OCI-LY7 (cell line): ENCODE measurements around the gene SMCO1. TPM values are rescaled to one million over a fixed set of nuclear protein-coding genes. Genes with fewer than 3 reads are reported as not detected.

Source experiments
- BruUV-seq: library from RNA; stranded (reverse); fragments of 400-500 nt; replicated peaks from 2 replicates; lab custom pipeline; 2021; lab: Mats Ljungman, UMichigan
- CTCF ChIA-PET: fragments of 300-600 bp; sonication (Branson Sonifier 250); formaldehyde crosslinking; loops from one replicate; lab custom pipeline; 2022; ENCODE audit warnings: antibody characterized with exemption; ENCODE audit not compliant: unreplicated experiment; lab: Charles Lee
- POLR2A ChIA-PET: fragments of 300-600 bp; sonication (Branson Sonifier 250); formaldehyde crosslinking; loops from one replicate; lab custom pipeline; 2022; ENCODE audit warnings: antibody characterized with exemption; lab: Charles Lee
- DNase-seq: peaks from one replicate; pipeline ENCODE4 v3.0.0-alpha.2; 2015; ENCODE audit warnings: low spot score
- H2AFZ ChIP-seq: fragments of 200-600 bp; sonication (generic), shearing (Covaris generic); 2 replicates; pipeline ENCODE4 v1.6.1; 2014; ENCODE audit warnings: mild to moderate bottlenecking, antibody characterized with exemption, low read length, moderate library complexity
- H3K27ac ChIP-seq: fragments of 200-600 bp; sonication (generic); 2 replicates; pipeline ENCODE4 v1.5.1; 2014; ENCODE audit warnings: mixed run types, low read depth, mild to moderate bottlenecking, moderate library complexity, low read length, inconsistent platforms; ENCODE audit not compliant: poor library complexity, severe bottlenecking
- H3K36me3 ChIP-seq: fragments of 200-600 bp; sonication (generic); 2 replicates; pipeline ENCODE4 v1.6.1; 2014; ENCODE audit warnings: mild to moderate bottlenecking, antibody characterized with exemption, low read length, moderate library complexity, mixed read lengths; ENCODE audit not compliant: insufficient read depth
- H3K4me1 ChIP-seq: fragments of 200-600 bp; sonication (generic); 2 replicates; pipeline ENCODE4 v1.5.1; 2014; ENCODE audit warnings: mild to moderate bottlenecking, low read length; ENCODE audit not compliant: insufficient read depth, poor library complexity, severe bottlenecking
- H3K4me2 ChIP-seq: fragments of 200-600 bp; sonication (generic); 2 replicates; pipeline ENCODE4 v1.6.1; 2014; ENCODE audit warnings: mild to moderate bottlenecking, low read length
- H3K4me3 ChIP-seq: fragments of 200-600 bp; sonication (generic); 2 replicates; pipeline ENCODE4 v1.5.1; 2014; ENCODE audit warnings: mild to moderate bottlenecking, low read depth, low read length; ENCODE audit not compliant: poor library complexity, severe bottlenecking
- H3K79me2 ChIP-seq: fragments of 200-600 bp; sonication (generic); 2 replicates; pipeline ENCODE4 v1.6.1; 2016; ENCODE audit warnings: low read depth, mild to moderate bottlenecking, low read length, moderate library complexity, mixed read lengths; ENCODE audit not compliant: insufficient read depth
- H3K9me2 ChIP-seq: fragments of 200-600 bp; sonication (generic); 2 replicates; pipeline ENCODE4 v1.6.1; 2016; ENCODE audit warnings: mild to moderate bottlenecking, low read length, mixed read lengths; ENCODE audit not compliant: insufficient read depth
- H3K9me3 ChIP-seq: fragments of 200-600 bp; sonication (generic); 2 replicates; pipeline ENCODE4 v1.6.1; 2014; ENCODE audit warnings: mild to moderate bottlenecking, mixed run types, low read length, mixed read lengths
- H4K20me1 ChIP-seq: fragments of 200-600 bp; sonication (generic); 2 replicates; pipeline ENCODE4 v1.6.1; 2014; ENCODE audit warnings: mild to moderate bottlenecking, antibody characterized with exemption, low read length, moderate library complexity, mixed read lengths; ENCODE audit not compliant: insufficient read depth
- CTCF ChIP-seq: fragments of 200-600 bp; sonication (generic); conservative IDR thresholded peaks from 2 replicates; pipeline ENCODE4 v1.5.1; 2014; ENCODE audit warnings: mild to moderate bottlenecking, antibody characterized with exemption, low read length, moderate library complexity, mixed read lengths
- EZH2phosphoT487 ChIP-seq: fragments of 200-600 bp; sonication (generic); IDR thresholded peaks from 2 replicates; pipeline ENCODE4 v1.6.1; 2018; ENCODE audit warnings: low read depth, borderline replicate concordance, mild to moderate bottlenecking, mixed run types, antibody characterized with exemption, low read length, moderate library complexity, mixed read lengths
- intact Hi-C: fragments of 100-400 bp; cut with micrococcal nuclease; formaldehyde crosslinking; loops from one replicate; pipeline ENCODE4 v1.10.0; 2022; ENCODE audit not compliant: unreplicated experiment
- total RNA-seq, 2 experiments: library from RNA; depleted of rRNA in 1 of 2; stranded (reverse); fragments of >200 nt in 1 of 2; shearing (Covaris generic) in 1 of 2; gene quantifications; 2 replicates each; pipeline ENCODE4 v1.2.3, GENCODE V29; 2014 to 2022

The SMCO1 gene
- total RNA-seq, 2 experiments from 2014 or later, result not detected

DNA sequence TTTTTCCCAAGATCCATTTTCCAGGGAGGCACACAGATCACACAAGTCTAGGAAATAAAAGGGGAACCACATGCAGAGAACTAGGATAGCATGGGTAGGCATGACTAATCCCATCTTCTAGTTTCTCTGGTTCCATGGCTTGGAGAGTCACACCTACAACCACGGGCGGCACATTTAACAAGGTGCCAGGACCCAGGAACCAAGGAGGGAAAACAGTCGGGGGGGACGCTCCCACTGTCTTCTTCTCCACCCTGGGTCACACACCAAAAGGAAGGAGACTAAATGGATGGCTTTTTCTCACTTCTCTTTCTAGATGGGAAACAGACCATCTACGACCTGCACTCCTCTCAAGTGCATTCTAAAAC, 4.6 kb upstream of the SMCO1 start:
- no TSS peak for BruUV-seq
- peak; percentile 46 for DNase-seq

GRCh38 chr3:196518966-196519717, 4.0 kb upstream of the SMCO1 start:
- TF ChIP-seq CTCF (peak; percentile 91), EZH2phosphoT487 (no peak)
- CTCF ChIA-PET, result interaction anchor here (0.5 kb wide), 1 partner anchor 106 kb away, joined by 3 read pairs; no protein-coding TSS in a partner anchor
- BruUV-seq, result no TSS peak
- Histone ChIP-seq H3K4me1 (no peaks in the 10 kb centered on the region), H3K4me2 (no peak overlapping the region), H3K27ac (no peak overlapping the region), H3K4me3 (no peak overlapping the region), H3K9me2 (no peaks in the 10 kb centered on the region), H4K20me1 (no peaks in the 10 kb centered on the region), H3K36me3 (no peaks in the 10 kb centered on the region), H3K9me3 (peaks cover 26% of the 10 kb centered on the region), H3K79me2 (no peaks in the 10 kb centered on the region), H2AFZ (no peak overlapping the region)
- intact Hi-C loops, result loop anchor here (1.0 kb wide), 2 partner anchors 266 to 497 kb away; no protein-coding TSS in a partner anchor
- POLR2A ChIA-PET, result interaction anchor here (0.5 to 1.4 kb wide), 3 partner anchors 444 to 1265 kb away, joined by 3 to 5 read pairs (median 3); no protein-coding TSS in a partner anchor
- DNase-seq, result peak; percentile 83

More for the DNA sequence above, 4.6 kb upstream of the SMCO1 start:
- no peak overlapping the region for H2AFZ ChIP-seq
- no peak for TF ChIP-seq CTCF
- no peak for TF ChIP-seq EZH2phosphoT487
- ChIA-PET CTCF (interaction anchor here (0.5 kb wide), 1 partner anchor 106 kb away, joined by 3 read pairs; no protein-coding TSS in a partner anchor), POLR2A (interaction anchor here (1.4 kb wide), 1 partner anchor 446 kb away, joined by 5 read pairs; no protein-coding TSS in a partner anchor)
- no peak overlapping the region for H3K4me2 ChIP-seq
- H3K4me3 ChIP-seq, result no peak overlapping the region
- intact Hi-C loops, result loop anchor here (1.0 kb wide), 2 partner anchors 266 to 497 kb away; no protein-coding TSS in a partner anchor
- H3K4me1 ChIP-seq, result no peaks in the 10 kb centered on the region
- peaks cover 26% of the 10 kb centered on the region for H3K9me3 ChIP-seq
- no peaks in the 10 kb centered on the region for H3K36me3 ChIP-seq
- no peak overlapping the region for H3K27ac ChIP-seq
- no peaks in the 10 kb centered on the region for H3K9me2 ChIP-seq
- H4K20me1 ChIP-seq, result no peaks in the 10 kb centered on the region
- no peaks in the 10 kb centered on the region for H3K79me2 ChIP-seq
